NOMO-1 treated with dmso at 0.1 percent for 144 hours (cell line): Measurements from ENCODE around the gene CD37.
"Not testable (repeated sequence)": the region's sequence is repeated elsewhere in the genome, so short reads cannot be mapped to it uniquely, and the experiment has no call there.

ENCODE experiments used
- DNase-seq: peaks from one replicate; lab custom pipeline; 2025; ENCODE audit not compliant: unreplicated experiment; lab: John Stamatoyannopoulos, UW

Gene CD37

GRCh38 chr19:49328741-49329140, 6.5 kb upstream of the CD37 start:
- no peak for DNase-seq

GRCh38 chr19:49331187-49331586, 4.0 kb upstream of the CD37 start:
- not testable (repeated sequence) for DNase-seq

- peak; percentile 70 for DNase-seq
Measured at GRCh38 chr19:49331616-49332055, 3.6 kb upstream of the CD37 start.

- DNase-seq: not testable (repeated sequence)
Measured at GRCh38 chr19:49332691-49333417, 2.4 kb upstream of the CD37 start.

- peak; percentile 56 for DNase-seq
Measured at GRCh38 chr19:49333418-49333805, 1.8 kb upstream of the CD37 start.

GRCh38 chr19:49333811-49334288, 1.4 kb upstream of the CD37 start:
- DNase-seq: peak; percentile 83

- no peak for DNase-seq
Measured at GRCh38 chr19:49335784-49336481, 727 bp downstream of the CD37 start.

GRCh38 chr19:49336482-49337266, 1.5 kb downstream of the CD37 start:
- DNase-seq: no peak

GRCh38 chr19:49337267-49338022, 2.2 kb downstream of the CD37 start:
- no peak for DNase-seq

GRCh38 chr19:49338023-49338677, 2.9 kb downstream of the CD37 start:
- DNase-seq: no peak

GRCh38 chr19:49338691-49339300, 3.6 kb downstream of the CD37 start:
- DNase-seq: no peak

- no peak for DNase-seq
Measured at GRCh38 chr19:49339301-49340068, 4.3 kb downstream of the CD37 start.

GRCh38 chr19:49340069-49340864, 5.1 kb downstream of the CD37 start:
- DNase-seq: no peak

GRCh38 chr19:49340865-49341718, 5.9 kb downstream of the CD37 start:
- no peak for DNase-seq

- DNase-seq: no peak
Measured at GRCh38 chr19:49342291-49342721, 7.1 kb downstream of the CD37 start.

- DNase-seq: no peak
Measured at GRCh38 chr19:49343123-49343522, 7.9 kb downstream of the CD37 start.
